Central memory CD8-positive, alpha-beta T cell (primary cell): Measurements from ENCODE around the gene GRXCR2.
"Not testable (repeated sequence)": the region's sequence is repeated elsewhere in the genome, so short reads cannot be mapped to it uniquely, and the experiment has no call there.

Source experiments
- ATAC-seq: fragments of 150-1000 bp; cut with Tn5 transposase; replicated peaks from 2 replicates; pipeline ENCODE4 v1.10.0; 2022; ENCODE audit warnings: mild to moderate bottlenecking, moderate FRiP score, moderate number of reproducible peaks; ENCODE audit not compliant: poor library complexity, severe bottlenecking; ENCODE audit errors: extremely low read depth
- DNase-seq, 2 donors: peaks; one replicate each; pipeline ENCODE4 v3.0.0; 2021; ENCODE audit warnings: low spot score in 2 of 2
- H3K27ac Mint-ChIP-seq: one replicate; pipeline ENCODE4 v1.8.0; 2022; ENCODE audit warnings: low read depth, mild to moderate bottlenecking, moderate library complexity, mixed read lengths
- H3K27me3 Mint-ChIP-seq: one replicate; pipeline ENCODE4 v1.8.0; 2022; ENCODE audit warnings: mixed read lengths
- H3K36me3 Mint-ChIP-seq: one replicate; pipeline ENCODE4 v1.8.0; 2022; ENCODE audit warnings: mild to moderate bottlenecking, moderate library complexity, mixed read lengths; ENCODE audit not compliant: insufficient read depth
- H3K4me1 Mint-ChIP-seq: one replicate; pipeline ENCODE4 v1.8.0; 2022; ENCODE audit warnings: mixed read lengths
- H3K4me3 Mint-ChIP-seq: one replicate; pipeline ENCODE4 v1.8.0; 2022; ENCODE audit warnings: mild to moderate bottlenecking, moderate library complexity, mixed read lengths
- H3K9me3 Mint-ChIP-seq: one replicate; pipeline ENCODE4 v1.8.0; 2022; ENCODE audit warnings: mixed read lengths

The GRXCR2 gene

DNA sequence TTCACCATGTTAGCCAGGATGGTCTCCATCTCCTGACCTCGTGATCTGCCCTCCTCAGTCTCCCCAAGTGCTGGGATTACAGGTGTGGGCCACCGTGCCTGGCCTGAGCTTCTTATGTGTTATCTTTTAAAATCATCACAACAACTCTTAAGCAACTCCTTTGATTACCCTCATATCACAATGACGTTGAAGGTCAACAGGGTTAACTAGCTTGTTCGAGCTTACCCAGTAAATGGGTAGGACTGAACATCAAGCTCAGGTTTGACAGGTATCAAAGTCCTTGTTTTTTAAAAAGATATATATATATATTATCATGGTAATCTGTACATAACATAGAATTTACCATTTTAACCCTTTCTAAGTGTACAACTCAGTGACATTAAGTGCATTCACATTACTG is 3.1 kb downstream of the GRXCR2 start:
- peaks cover 34% of the 10 kb centered on the region for H3K27me3 Mint-ChIP-seq
- H3K36me3 Mint-ChIP-seq, result no peaks in the 10 kb centered on the region
- DNase-seq, result no peak
- no peak for ATAC-seq
- no peak overlapping the region for H3K27ac Mint-ChIP-seq
- no peak overlapping the region for H3K4me3 Mint-ChIP-seq
- no peaks in the 10 kb centered on the region for H3K4me1 Mint-ChIP-seq
- H3K9me3 Mint-ChIP-seq, result no peaks in the 10 kb centered on the region

DNA sequence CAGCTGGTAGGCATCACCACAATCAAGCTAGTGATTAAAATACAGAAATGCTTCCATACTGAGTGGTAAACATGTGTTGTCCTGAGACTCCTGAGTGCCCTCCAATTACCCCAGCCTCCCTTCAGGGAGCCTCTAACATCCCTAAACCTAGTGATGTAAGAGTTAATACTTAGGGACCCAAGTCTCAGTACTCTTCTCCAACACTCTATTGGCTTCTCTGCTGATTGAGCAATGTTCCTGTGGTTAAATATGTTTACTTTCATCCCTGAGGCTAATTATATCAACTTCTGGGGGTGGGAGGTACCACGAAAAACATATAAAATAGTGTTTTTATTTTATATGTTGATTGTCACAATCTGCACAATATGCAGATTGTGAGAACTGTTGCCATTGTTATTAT is 5.0 kb downstream of the GRXCR2 start:
- Mint-ChIP-seq H3K36me3 (no peaks in the 10 kb centered on the region), H3K9me3 (no peaks in the 10 kb centered on the region), H3K4me1 (no peaks in the 10 kb centered on the region), H3K27me3 (peaks cover 27% of the 10 kb centered on the region), H3K4me3 (no peak overlapping the region), H3K27ac (no peak overlapping the region)
- ATAC-seq (no peak), DNase-seq (no peak)

- peaks cover 16% of the 10 kb centered on the region for H3K27me3 Mint-ChIP-seq
- H3K4me3 Mint-ChIP-seq, ATAC-seq, H3K9me3 Mint-ChIP-seq, DNase-seq, H3K36me3 Mint-ChIP-seq, H3K27ac Mint-ChIP-seq, H3K4me1 Mint-ChIP-seq: not testable (repeated sequence)
Measured at GRCh38 chr5:145864432-145864831, 8.4 kb downstream of the GRXCR2 start.

DNA sequence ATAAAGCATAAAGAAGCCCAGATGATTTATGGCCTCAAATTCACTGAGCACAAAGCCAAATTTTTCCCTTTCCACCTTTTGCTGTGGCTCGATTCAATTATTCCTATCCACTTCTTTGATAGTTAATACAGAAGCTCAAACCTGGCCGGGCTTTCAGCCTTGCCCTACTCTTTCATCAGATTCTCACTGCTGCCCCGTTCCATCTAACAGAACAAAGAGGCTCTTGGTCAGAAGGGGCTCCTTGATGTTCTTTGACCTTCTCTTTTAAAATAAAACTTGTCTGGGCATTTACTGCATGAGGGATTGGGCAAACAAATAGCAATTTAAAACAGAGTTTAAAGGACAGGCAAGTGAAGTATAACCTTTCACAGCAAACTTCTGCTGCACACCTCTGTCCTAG is 9.8 kb downstream of the GRXCR2 start:
- Mint-ChIP-seq H3K27ac (no peak overlapping the region), H3K36me3 (no peaks in the 10 kb centered on the region), H3K9me3 (no peaks in the 10 kb centered on the region)

DNA sequence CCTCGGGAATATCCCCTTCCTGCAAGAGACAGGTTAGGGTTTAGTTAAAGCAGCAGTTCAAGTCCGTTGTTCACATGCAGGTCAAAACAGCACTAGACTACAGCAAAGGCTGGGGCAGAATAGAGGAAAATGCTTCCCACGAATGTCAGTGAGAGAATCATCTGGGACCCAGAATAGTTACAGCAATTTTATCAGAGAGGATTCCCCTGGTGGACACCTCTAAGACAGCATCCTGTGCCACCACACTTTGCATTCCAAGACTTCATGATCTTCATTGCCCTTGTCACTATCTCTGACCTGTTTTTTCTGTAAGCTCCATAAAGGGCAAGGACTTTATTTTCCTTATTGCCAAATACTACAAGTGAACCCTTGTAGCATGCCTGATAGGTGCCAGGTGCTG is 12.9 kb downstream of the GRXCR2 start:
- H3K27ac Mint-ChIP-seq, result no peak overlapping the region
- no peaks in the 10 kb centered on the region for H3K4me1 Mint-ChIP-seq
- H3K4me3 Mint-ChIP-seq, result no peak overlapping the region
- no peak for DNase-seq
- no peaks in the 10 kb centered on the region for H3K9me3 Mint-ChIP-seq
- peaks cover 12% of the 10 kb centered on the region for H3K27me3 Mint-ChIP-seq
- no peaks in the 10 kb centered on the region for H3K36me3 Mint-ChIP-seq
- no peak for ATAC-seq

More for the DNA sequence above, 9.8 kb downstream of the GRXCR2 start:
- peaks cover 16% of the 10 kb centered on the region for H3K27me3 Mint-ChIP-seq
- DNase-seq (no peak), ATAC-seq (no peak)
- no peak overlapping the region for H3K4me3 Mint-ChIP-seq
- H3K4me1 Mint-ChIP-seq, result no peaks in the 10 kb centered on the region

DNA sequence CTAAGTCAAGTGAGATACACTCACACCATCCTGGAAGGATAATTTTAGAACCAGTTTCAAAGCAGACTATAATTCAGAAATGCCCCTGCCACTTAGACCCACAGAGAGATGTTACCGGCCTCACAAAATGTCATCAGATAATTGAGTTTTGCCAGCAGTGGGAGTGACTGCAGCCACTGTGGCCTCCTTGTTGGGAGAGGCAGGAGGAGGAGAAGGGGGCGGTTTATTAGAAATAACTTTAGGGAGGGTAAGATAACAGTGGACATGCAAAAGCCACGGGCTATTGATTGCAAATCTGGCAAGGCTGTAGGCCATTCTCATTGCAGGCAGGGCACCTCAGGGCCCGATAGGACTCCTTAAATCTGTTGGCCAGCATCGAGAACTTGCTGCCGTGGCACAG is 13.4 kb downstream of the GRXCR2 start:
- no peak overlapping the region for H3K27ac Mint-ChIP-seq
- ATAC-seq (no peak), DNase-seq (no peak)
- H3K9me3 Mint-ChIP-seq, result no peaks in the 10 kb centered on the region
- peaks cover 7% of the 10 kb centered on the region for H3K27me3 Mint-ChIP-seq
- no peaks in the 10 kb centered on the region for H3K4me1 Mint-ChIP-seq
- no peaks in the 10 kb centered on the region for H3K36me3 Mint-ChIP-seq
- H3K4me3 Mint-ChIP-seq, result no peak overlapping the region

DNA sequence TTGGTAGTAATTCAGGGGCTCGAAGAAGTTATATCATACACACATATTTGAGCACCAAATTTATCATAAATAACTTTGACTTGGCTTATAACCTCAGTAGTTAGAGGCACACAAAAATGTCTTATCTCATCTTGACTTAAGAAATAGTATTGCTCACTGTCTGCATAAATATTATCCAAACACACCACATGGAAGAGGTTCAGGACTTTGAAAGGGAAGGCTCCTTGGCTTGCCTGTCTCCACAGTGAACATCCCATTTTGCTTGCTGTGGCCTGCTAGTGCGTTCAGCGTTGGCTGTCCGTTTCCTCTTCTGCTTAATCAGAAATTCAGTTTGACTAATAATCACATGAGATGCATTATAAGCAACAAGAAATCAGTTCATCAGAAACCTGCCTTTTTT is 13.9 kb downstream of the GRXCR2 start:
- H3K27me3 Mint-ChIP-seq, result peaks cover 3% of the 10 kb centered on the region
- no peak overlapping the region for H3K27ac Mint-ChIP-seq
- no peaks in the 10 kb centered on the region for H3K9me3 Mint-ChIP-seq
- H3K4me3 Mint-ChIP-seq, result no peak overlapping the region
- no peaks in the 10 kb centered on the region for H3K4me1 Mint-ChIP-seq
- no peaks in the 10 kb centered on the region for H3K36me3 Mint-ChIP-seq
- ATAC-seq (no peak), DNase-seq (no peak)

- no peaks in the 10 kb centered on the region for H3K9me3 Mint-ChIP-seq
- no peak overlapping the region for H3K4me3 Mint-ChIP-seq
- no peaks in the 10 kb centered on the region for H3K4me1 Mint-ChIP-seq
- H3K27me3 Mint-ChIP-seq, result no peaks in the 10 kb centered on the region
- no peak for DNase-seq
- no peak for ATAC-seq
- no peak overlapping the region for H3K27ac Mint-ChIP-seq
- no peaks in the 10 kb centered on the region for H3K36me3 Mint-ChIP-seq
Measured at GRCh38 chr5:145856285-145856818, 16.5 kb downstream of the GRXCR2 start.

GRCh38 chr5:145855763-145856267 is 17.0 kb downstream of the GRXCR2 start:
- DNase-seq, result no peak
- no peaks in the 10 kb centered on the region for H3K36me3 Mint-ChIP-seq
- H3K4me1 Mint-ChIP-seq, result no peaks in the 10 kb centered on the region
- no peak for ATAC-seq
- no peaks in the 10 kb centered on the region for H3K27me3 Mint-ChIP-seq
- H3K4me3 Mint-ChIP-seq, result no peak overlapping the region
- no peak overlapping the region for H3K27ac Mint-ChIP-seq
- H3K9me3 Mint-ChIP-seq, result no peaks in the 10 kb centered on the region

GRCh38 chr5:145854651-145855258 is 18.1 kb downstream of the GRXCR2 start:
- H3K4me1 Mint-ChIP-seq, result no peaks in the 10 kb centered on the region
- no peaks in the 10 kb centered on the region for H3K27me3 Mint-ChIP-seq
- no peak for DNase-seq
- no peaks in the 10 kb centered on the region for H3K36me3 Mint-ChIP-seq
- H3K4me3 Mint-ChIP-seq, result no peak overlapping the region
- ATAC-seq, result no peak
- H3K27ac Mint-ChIP-seq, result no peak overlapping the region
- no peaks in the 10 kb centered on the region for H3K9me3 Mint-ChIP-seq

DNA sequence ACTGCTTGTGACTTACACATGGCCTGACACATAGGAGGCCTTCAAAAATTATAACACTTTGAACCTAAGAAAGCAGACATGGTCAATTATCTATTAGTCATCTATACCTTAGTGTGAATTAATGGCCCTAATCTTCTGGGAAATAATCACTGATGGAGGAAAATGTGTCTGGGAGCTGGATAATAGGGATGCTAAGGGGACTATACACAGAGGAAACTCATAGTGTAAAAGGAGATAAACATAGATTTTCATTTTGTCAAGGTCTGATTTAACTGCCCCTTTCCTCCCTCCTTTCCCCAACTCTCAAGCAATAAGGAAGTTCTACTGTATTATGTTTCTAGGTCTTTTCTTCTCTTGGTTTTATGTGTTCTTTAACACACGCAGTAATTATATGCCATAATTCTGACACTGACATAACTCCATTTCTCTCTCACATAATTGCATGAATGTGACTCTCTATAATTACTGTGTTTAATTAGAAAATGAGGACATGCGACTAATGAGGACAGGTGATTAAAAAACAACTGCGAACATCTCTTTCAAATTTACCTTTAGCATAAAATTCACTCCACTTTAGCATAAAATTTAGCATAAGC is 18.9 kb downstream of the GRXCR2 start:
- Mint-ChIP-seq H3K4me3 (no peak overlapping the region), H3K9me3 (peaks cover 4% of the 10 kb centered on the region), H3K4me1 (no peaks in the 10 kb centered on the region), H3K36me3 (no peaks in the 10 kb centered on the region), H3K27me3 (no peaks in the 10 kb centered on the region), H3K27ac (no peak overlapping the region)
- DNase-seq (no peak), ATAC-seq (no peak)

DNA sequence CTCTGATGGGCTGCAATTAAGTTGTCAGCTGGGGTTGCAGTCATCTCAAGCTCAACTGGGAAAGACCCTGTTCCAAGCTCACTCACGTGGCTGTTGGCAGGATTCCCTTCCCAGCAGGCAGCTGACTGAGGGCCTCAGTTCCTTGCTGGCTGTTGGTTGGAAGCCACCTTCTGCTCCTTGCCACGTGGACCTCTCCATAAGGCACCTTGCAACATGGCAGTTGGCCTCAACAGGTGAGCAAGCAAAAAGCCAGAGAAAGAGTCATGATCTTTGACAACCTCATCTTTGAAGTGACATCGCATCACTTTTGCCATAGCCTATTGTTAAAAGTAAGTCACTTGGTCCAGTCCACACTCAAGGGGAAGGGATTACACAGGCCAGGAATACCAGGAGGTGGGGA is 19.8 kb downstream of the GRXCR2 start:
- no peak overlapping the region for H3K4me3 Mint-ChIP-seq
- ATAC-seq, result no peak

DNA sequence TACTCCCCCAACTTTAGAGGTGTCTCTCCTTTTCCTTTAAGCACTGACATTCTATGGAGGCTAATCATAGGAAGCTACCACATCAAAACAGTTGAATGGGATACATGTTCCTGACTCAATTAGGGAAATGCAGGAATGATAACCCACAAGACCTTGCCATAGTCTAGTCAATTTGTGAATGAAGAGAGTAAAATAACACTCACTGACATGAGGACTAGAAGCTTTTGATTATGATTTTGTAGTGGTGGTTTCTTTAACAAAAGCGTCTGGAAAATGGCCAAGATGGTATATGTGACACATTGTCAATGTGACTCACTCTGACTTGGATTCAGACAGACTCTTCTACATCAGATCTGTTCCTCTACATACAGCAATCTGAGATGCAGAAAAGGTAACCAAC is 24.0 kb downstream of the GRXCR2 start:
- no peak overlapping the region for H3K4me3 Mint-ChIP-seq
- no peak for ATAC-seq
- peaks cover 4% of the 10 kb centered on the region for H3K9me3 Mint-ChIP-seq
- H3K36me3 Mint-ChIP-seq, result no peaks in the 10 kb centered on the region
- H3K27ac Mint-ChIP-seq, result no peak overlapping the region
- no peaks in the 10 kb centered on the region for H3K4me1 Mint-ChIP-seq
- peaks cover 9% of the 10 kb centered on the region for H3K27me3 Mint-ChIP-seq
- DNase-seq, result no peak

More for the DNA sequence above, 19.8 kb downstream of the GRXCR2 start:
- Mint-ChIP-seq H3K27ac (no peak overlapping the region), H3K36me3 (no peaks in the 10 kb centered on the region), H3K9me3 (peaks cover 4% of the 10 kb centered on the region), H3K27me3 (no peaks in the 10 kb centered on the region), H3K4me1 (no peaks in the 10 kb centered on the region)
- DNase-seq, result no peak
